Renal cortex interstitium (tissue), 15 donors: ENCODE data around the gene ARID5B. TPM values are rescaled to one million over a fixed set of nuclear protein-coding genes. Genes with fewer than 3 reads are reported as not detected.
"Not testable (repeated sequence)": the region's sequence is repeated elsewhere in the genome, so short reads cannot be mapped to it uniquely, and the experiment has no call there.

ENCODE experiments used
- DNase-seq, 11 donors: peaks; one replicate each; pipeline ENCODE4 v3.0.0-alpha.2; 2013; ENCODE audit warnings: low read depth in 9 of 11, low spot score in 4 of 11; ENCODE audit errors: extremely low read depth in 1 of 11
- long read RNA-seq, 16 experiments: transcript quantifications; one replicate each; lab custom pipeline, GENCODE V29; 2026
- polyA plus RNA-seq, 3 donors: library from polyadenylated mRNA; unstranded; fragments of 120-200 nt; gene quantifications; one replicate each; pipeline ENCODE4 v1.2.1, GENCODE V29; 2013; ENCODE audit not compliant: insufficient read length in 3 of 3

ARID5B gene, protein sequence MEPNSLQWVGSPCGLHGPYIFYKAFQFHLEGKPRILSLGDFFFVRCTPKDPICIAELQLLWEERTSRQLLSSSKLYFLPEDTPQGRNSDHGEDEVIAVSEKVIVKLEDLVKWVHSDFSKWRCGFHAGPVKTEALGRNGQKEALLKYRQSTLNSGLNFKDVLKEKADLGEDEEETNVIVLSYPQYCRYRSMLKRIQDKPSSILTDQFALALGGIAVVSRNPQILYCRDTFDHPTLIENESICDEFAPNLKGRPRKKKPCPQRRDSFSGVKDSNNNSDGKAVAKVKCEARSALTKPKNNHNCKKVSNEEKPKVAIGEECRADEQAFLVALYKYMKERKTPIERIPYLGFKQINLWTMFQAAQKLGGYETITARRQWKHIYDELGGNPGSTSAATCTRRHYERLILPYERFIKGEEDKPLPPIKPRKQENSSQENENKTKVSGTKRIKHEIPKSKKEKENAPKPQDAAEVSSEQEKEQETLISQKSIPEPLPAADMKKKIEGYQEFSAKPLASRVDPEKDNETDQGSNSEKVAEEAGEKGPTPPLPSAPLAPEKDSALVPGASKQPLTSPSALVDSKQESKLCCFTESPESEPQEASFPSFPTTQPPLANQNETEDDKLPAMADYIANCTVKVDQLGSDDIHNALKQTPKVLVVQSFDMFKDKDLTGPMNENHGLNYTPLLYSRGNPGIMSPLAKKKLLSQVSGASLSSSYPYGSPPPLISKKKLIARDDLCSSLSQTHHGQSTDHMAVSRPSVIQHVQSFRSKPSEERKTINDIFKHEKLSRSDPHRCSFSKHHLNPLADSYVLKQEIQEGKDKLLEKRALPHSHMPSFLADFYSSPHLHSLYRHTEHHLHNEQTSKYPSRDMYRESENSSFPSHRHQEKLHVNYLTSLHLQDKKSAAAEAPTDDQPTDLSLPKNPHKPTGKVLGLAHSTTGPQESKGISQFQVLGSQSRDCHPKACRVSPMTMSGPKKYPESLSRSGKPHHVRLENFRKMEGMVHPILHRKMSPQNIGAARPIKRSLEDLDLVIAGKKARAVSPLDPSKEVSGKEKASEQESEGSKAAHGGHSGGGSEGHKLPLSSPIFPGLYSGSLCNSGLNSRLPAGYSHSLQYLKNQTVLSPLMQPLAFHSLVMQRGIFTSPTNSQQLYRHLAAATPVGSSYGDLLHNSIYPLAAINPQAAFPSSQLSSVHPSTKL
- polyA plus RNA-seq, result 10 to 100 TPM; 45.5 to 70.4 (median 54.9) TPM
- long read RNA-seq, donor 1, full-length matches to known transcripts, result 3 of 3 reads
- long read RNA-seq, donor 1, partial matches to known transcripts, result 0 of 3 reads
- long read RNA-seq, donor 1, other reads (novel, unspliced or antisense), result 0 of 3 reads
- long read RNA-seq, donor 2, full-length matches to known transcripts, result 4 of 26 reads
- long read RNA-seq, donor 2, partial matches to known transcripts, result 22 of 26 reads
- long read RNA-seq, donor 2, other reads (novel, unspliced or antisense), result 0 of 26 reads
- long read RNA-seq, donor 3, partial matches to known transcripts, result 25 of 27 reads
- long read RNA-seq, donor 3, other reads (novel, unspliced or antisense), result 0 of 27 reads
- long read RNA-seq, donor 4, full-length matches to known transcripts, result 8 of 8 reads
- long read RNA-seq, donor 4, partial matches to known transcripts, result 0 of 8 reads
- long read RNA-seq, donor 4, other reads (novel, unspliced or antisense), result 0 of 8 reads
- long read RNA-seq, donor 5, result 0 reads
- long read RNA-seq, donor 6, full-length matches to known transcripts, result 7 of 36 reads
- long read RNA-seq, donor 6, partial matches to known transcripts, result 29 of 36 reads
- long read RNA-seq, donor 6, other reads (novel, unspliced or antisense), result 0 of 36 reads
- long read RNA-seq, donor 7, full-length matches to known transcripts, result 5 of 27 reads
- long read RNA-seq, donor 7, partial matches to known transcripts, result 22 of 27 reads
- long read RNA-seq, donor 7, other reads (novel, unspliced or antisense), result 0 of 27 reads
- long read RNA-seq, donor 8, transcript ARID5B-202 (7 exons, 3,141 nt), result major isoform, 7 of 43 reads
- long read RNA-seq, donor 8, partial matches to known transcripts, result 35 of 43 reads
- long read RNA-seq, donor 8, other reads (novel, unspliced or antisense), result 0 of 43 reads
- long read RNA-seq, donor 9, full-length matches to known transcripts, result 4 of 4 reads
- long read RNA-seq, donor 9, partial matches to known transcripts, result 0 of 4 reads
- long read RNA-seq, donor 9, other reads (novel, unspliced or antisense), result 0 of 4 reads
- long read RNA-seq, donor 10, full-length matches to known transcripts, result 2 of 47 reads
- long read RNA-seq, donor 10, partial matches to known transcripts, result 45 of 47 reads
- long read RNA-seq, donor 10, other reads (novel, unspliced or antisense), result 0 of 47 reads
- long read RNA-seq, donor 11, full-length matches to known transcripts, result 6 of 6 reads
- long read RNA-seq, donor 11, partial matches to known transcripts, result 0 of 6 reads
- long read RNA-seq, donor 11, other reads (novel, unspliced or antisense), result 0 of 6 reads
- long read RNA-seq, donor 12, result 0 reads
- long read RNA-seq, donor 13, result 0 reads
- long read RNA-seq, donor 14, full-length matches to known transcripts, result 10 of 10 reads
- long read RNA-seq, donor 14, partial matches to known transcripts, result 0 of 10 reads
- long read RNA-seq, donor 14, other reads (novel, unspliced or antisense), result 0 of 10 reads
- long read RNA-seq, donor 15, full-length matches to known transcripts, result 3 of 3 reads
- long read RNA-seq, donor 15, partial matches to known transcripts, result 0 of 3 reads
- long read RNA-seq, donor 15, other reads (novel, unspliced or antisense), result 0 of 3 reads
- long read RNA-seq, donor 16, full-length matches to known transcripts, result 34 of 51 reads
- long read RNA-seq, donor 16, partial matches to known transcripts, result 17 of 51 reads
- long read RNA-seq, donor 16, other reads (novel, unspliced or antisense), result 0 of 51 reads

DNA sequence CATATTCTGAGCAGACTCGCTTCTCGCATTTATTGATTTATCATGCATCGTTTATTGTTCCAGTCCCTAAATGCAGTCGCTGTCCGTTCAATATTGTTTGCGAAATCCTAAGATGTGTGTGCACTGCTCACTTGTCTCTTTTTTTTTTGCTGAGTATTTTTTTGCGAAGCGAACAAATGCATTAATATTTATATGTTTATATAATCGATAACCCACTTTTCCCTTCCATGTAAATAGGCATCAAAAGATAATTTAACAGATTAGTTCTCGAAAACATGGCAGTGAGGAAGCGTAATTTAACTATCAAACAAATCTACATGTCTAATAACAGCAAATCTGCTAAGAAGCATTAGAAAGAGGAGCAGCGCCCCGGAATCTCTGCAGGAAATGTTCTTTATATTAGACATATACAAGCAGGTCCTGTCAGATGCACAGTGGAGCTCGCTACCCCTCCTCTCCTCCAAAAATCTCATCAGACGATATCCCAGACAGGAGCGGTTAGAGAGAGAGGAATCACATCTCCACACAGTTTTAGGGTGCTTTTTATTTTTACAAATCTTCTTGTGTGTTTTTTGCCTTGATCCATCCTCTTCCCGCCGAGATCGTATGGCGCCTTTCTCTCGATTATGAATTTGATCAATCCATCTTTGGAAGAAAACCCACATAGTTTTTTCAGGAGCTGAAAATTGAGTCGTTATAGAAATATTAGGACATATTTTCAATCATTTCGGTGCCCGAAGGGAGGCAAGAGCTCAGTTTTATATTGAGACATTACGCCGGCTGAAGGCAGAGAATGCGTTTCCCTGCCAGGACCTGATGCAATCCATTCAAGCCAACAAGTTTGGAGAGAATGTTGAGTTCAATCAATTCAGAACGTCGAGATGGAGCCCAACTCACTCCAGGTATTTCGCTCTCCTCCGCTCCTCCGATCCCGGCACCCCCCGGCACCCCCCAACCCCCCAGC lies at the start of gene ARID5B:
Gene ARID5B (plus strand): TSS at position 871 of the 964 bp plus-strand sequence. CDS start 11 bp downstream, at position 882.
- DNase-seq, result peak in 7 of 11 donors; percentile 39 to 80 (median 69)

GRCh38 chr10:61852261-61852660 lies 49.2 kb upstream of the ARID5B start:
- no peak for DNase-seq

- DNase-seq, result no peak
Measured at GRCh38 chr10:61855771-61856170, 45.7 kb upstream of the ARID5B start.

- DNase-seq, result no peak
Measured at GRCh38 chr10:61857746-61858145, 43.8 kb upstream of the ARID5B start.

DNA sequence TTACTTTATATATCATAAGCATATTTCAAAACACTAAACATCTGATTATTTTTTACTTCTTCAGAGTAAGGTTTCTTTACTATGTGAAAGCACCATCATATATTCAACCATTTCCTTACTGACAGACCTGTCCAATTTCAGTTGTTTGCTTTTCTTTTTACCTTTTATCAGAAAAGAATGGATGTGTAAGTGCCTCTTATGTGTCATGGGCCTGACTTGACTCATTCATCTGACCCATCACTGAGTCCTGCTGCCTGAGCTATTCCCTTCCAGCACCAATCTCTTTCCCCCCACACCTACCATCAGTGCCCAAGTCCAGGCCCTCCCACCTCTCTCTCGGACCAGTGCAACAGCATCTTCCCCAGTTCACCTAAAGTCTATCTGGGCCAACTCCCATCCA lies 41.7 kb upstream of the ARID5B start:
- DNase-seq, result no peak

GRCh38 chr10:61860964-61861758 lies 40.3 kb upstream of the ARID5B start:
- DNase-seq, result no peak

DNA sequence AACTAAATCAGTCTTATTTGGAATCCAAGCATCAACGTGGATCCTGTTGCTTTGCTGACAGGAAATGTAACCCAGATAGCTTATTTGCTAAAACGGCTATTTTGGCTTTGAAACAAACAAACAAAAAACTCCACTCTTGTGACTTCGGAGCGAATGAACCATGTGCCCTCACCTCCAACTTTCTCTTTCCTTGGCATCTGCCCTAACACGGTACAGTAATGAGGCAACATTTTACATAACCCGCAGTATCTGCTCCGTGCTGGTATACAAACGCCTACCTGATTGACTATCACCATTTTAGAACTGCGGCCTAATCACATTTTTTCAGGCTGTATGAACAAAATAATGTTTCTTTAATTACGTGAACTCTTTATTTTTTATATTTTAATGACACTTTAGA lies 37.5 kb upstream of the ARID5B start:
- DNase-seq, result no peak

DNA sequence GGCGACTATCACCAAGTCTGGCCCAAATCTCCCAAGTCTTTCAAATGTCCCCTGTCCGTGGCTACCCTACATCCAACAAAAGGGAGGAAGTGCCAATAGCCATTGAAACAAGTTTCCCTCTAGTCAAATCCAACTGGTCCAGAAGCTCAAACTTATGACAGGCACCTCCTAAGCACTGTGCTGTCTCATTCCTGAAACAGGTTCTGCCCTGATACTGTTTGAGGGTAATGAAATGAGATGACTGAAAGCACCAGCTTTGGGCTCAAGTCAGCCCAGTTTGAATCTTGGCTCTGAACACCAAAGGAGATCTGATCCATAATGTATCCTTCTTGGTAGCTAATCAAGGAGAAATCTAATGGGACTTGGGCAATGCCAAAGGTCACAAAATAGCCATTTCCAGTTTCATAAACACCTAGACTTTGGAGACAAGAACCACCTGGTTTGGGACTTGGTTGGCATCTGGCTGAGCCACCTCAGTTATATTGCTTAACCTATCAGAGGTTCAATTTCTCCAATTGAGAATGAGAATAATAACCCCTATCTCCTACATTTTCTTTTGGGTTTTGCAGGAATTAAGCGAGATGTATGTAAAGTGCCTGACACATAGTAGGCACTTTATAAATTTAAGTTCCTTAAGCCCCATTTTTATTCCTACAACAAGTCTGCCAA lies 34.7 kb upstream of the ARID5B start:
- no peak for DNase-seq

DNA sequence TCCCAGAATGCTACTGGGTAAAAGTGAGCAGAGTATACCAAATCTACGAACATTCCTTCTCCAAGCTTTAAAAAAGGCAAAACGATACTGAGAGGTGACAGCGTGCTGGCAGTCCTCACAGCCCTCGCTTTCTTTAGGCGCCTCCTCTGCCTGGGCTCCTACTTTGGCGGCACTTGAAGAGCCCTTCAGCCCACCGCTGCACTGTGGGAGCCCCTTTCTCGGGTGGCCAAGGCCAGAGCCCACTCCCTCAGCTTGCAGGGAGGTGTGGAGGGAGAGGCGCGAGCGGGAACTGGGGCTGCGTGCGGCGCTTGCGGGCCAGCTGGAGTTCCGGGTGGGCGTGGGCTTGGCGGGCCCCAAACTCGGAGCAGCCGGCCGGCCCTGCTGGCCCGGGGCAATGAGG lies 34.1 kb upstream of the ARID5B start:
- DNase-seq, result not testable (repeated sequence)

- not testable (repeated sequence) for DNase-seq
Measured at GRCh38 chr10:61867817-61868216, 33.7 kb upstream of the ARID5B start.

DNA sequence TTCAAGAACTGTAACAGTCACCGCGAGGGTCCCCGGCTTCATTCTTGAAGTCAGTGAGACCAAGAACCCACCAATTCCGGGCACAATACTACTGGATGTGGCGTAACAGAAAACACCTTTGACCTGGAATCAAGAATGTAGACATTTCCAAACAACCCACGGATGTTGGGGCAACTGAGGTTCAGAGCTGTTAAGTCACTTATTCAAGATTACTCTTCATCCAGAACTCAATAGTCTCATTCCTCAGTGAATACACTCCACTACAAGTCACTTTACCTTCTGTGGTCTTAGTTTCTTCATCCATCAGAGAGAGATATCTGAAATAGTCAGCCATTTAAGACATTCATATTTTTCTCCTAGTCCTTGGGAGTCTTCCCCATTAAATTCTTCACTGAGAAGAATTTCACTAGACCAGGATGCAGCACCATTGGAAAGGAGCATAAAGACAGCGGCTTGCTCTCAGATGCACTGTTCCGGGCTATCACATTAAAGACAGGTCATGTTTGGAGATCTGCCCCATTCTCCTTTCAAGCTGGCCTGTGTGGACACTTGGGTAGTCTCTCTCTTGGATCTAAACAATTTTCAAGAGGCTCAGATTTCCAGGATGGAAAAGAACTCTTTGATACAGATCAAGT lies 32.3 kb upstream of the ARID5B start:
- DNase-seq, result peak in 2 of 11 donors; percentile 22 to 28

GRCh38 chr10:61869774-61870525 lies 31.5 kb upstream of the ARID5B start:
- DNase-seq, result peak in 1 of 11 donors; percentile 31
